NCI-H1105 (cell line): Measurements from ENCODE around the gene SLCO3A1.

Experiments
- DNase-seq: peaks from one replicate; lab custom pipeline; 2025; lab: John Stamatoyannopoulos, UW

The SLCO3A1 gene

GRCh38 chr15:92100751-92101150 lies 247.2 kb downstream of the SLCO3A1 start:
- no peak for DNase-seq

GRCh38 chr15:92101708-92102394 lies 248.3 kb downstream of the SLCO3A1 start:
- no peak for DNase-seq

GRCh38 chr15:92102395-92102755 lies 248.9 kb downstream of the SLCO3A1 start:
- no peak for DNase-seq

GRCh38 chr15:92104072-92104471 lies 250.6 kb downstream of the SLCO3A1 start:
- DNase-seq = no peak

- DNase-seq = no peak
Observed at GRCh38 chr15:92105611-92106010, 252.1 kb downstream of the SLCO3A1 start.

- no peak for DNase-seq
Observed at GRCh38 chr15:92107510-92107909, 254.0 kb downstream of the SLCO3A1 start.

GRCh38 chr15:92109191-92109873 lies 255.8 kb downstream of the SLCO3A1 start:
- no peak for DNase-seq

GRCh38 chr15:92111291-92111690 lies 257.8 kb downstream of the SLCO3A1 start:
- DNase-seq = no peak

- DNase-seq = no peak
Observed at GRCh38 chr15:92111751-92112150, 258.2 kb downstream of the SLCO3A1 start.

GRCh38 chr15:92112180-92112579 lies 258.7 kb downstream of the SLCO3A1 start:
- no peak for DNase-seq

GRCh38 chr15:92112711-92113110 lies 259.2 kb downstream of the SLCO3A1 start:
- no peak for DNase-seq

GRCh38 chr15:92113832-92114231 lies 260.3 kb downstream of the SLCO3A1 start:
- no peak for DNase-seq

GRCh38 chr15:92115834-92116233 lies 262.3 kb downstream of the SLCO3A1 start:
- DNase-seq = no peak

- no peak for DNase-seq
Observed at GRCh38 chr15:92116330-92116729, 262.8 kb downstream of the SLCO3A1 start.

GRCh38 chr15:92117261-92117731 lies 263.8 kb downstream of the SLCO3A1 start:
- DNase-seq = no peak

GRCh38 chr15:92118162-92118935 lies 264.8 kb downstream of the SLCO3A1 start:
- DNase-seq = no peak

- no peak for DNase-seq
Observed at GRCh38 chr15:92118936-92119325, 265.4 kb downstream of the SLCO3A1 start.

- DNase-seq = no peak
Observed at GRCh38 chr15:92120094-92120795, 266.7 kb downstream of the SLCO3A1 start.

GRCh38 chr15:92121047-92121446 lies 267.5 kb downstream of the SLCO3A1 start:
- DNase-seq = no peak

GRCh38 chr15:92122259-92122658 lies 268.8 kb downstream of the SLCO3A1 start:
- no peak for DNase-seq

- no peak for DNase-seq
Observed at GRCh38 chr15:92123962-92124656, 270.6 kb downstream of the SLCO3A1 start.

GRCh38 chr15:92124657-92125010 lies 271.1 kb downstream of the SLCO3A1 start:
- no peak for DNase-seq
